Measurements from ENCODE around the gene CCDC188.

CCDC188 gene

GRCh38 chr22:20147237-20147988, 3.4 kb downstream of the CCDC188 start:
- no peak for DNase-seq (ENCODE audit: low spot score)

- DNase-seq (ENCODE audit: low spot score) = no peak
These were observed 4.1 kb downstream of the CCDC188 start for GRCh38 chr22:20146777-20147176.

GRCh38 chr22:20145832-20146223, 5.0 kb downstream of the CCDC188 start:
- no peak for DNase-seq (ENCODE audit: low spot score)

GRCh38 chr22:20145206-20145831, 5.5 kb downstream of the CCDC188 start:
- DNase-seq (ENCODE audit: low spot score) = no peak

GRCh38 chr22:20143883-20144665, 6.8 kb downstream of the CCDC188 start:
- DNase-seq (ENCODE audit: low spot score) = no peak

- DNase-seq (ENCODE audit: low spot score) = no peak
These were observed 7.9 kb downstream of the CCDC188 start for GRCh38 chr22:20142711-20143621.

- no peak for DNase-seq (ENCODE audit: low spot score)
These were observed 9.4 kb downstream of the CCDC188 start for GRCh38 chr22:20141186-20142077.

- no peak for DNase-seq (ENCODE audit: low spot score)
These were observed 10.3 kb downstream of the CCDC188 start for GRCh38 chr22:20140521-20140964.

- DNase-seq (ENCODE audit: low spot score) = no peak
These were observed 10.8 kb downstream of the CCDC188 start for GRCh38 chr22:20140107-20140445.

- no peak for DNase-seq (ENCODE audit: low spot score)
These were observed 11.3 kb downstream of the CCDC188 start for GRCh38 chr22:20139391-20140106.

- no peak for DNase-seq (ENCODE audit: low spot score)
These were observed 12.0 kb downstream of the CCDC188 start for GRCh38 chr22:20138868-20139267.

- DNase-seq (ENCODE audit: low spot score) = no peak
These were observed 12.5 kb downstream of the CCDC188 start for GRCh38 chr22:20138417-20138738.

- no peak for DNase-seq (ENCODE audit: low spot score)
These were observed 13.0 kb downstream of the CCDC188 start for GRCh38 chr22:20137671-20138416.

GRCh38 chr22:20137113-20137512, 13.7 kb downstream of the CCDC188 start:
- DNase-seq (ENCODE audit: low spot score) = no peak

- DNase-seq (ENCODE audit: low spot score) = no peak
These were observed 14.3 kb downstream of the CCDC188 start for GRCh38 chr22:20136603-20136873.

- DNase-seq (ENCODE audit: low spot score) = no peak
These were observed 14.9 kb downstream of the CCDC188 start for GRCh38 chr22:20135806-20136602.

- no peak for DNase-seq (ENCODE audit: low spot score)
These were observed 15.6 kb downstream of the CCDC188 start for GRCh38 chr22:20135265-20135664.

GRCh38 chr22:20133930-20134549, 16.8 kb downstream of the CCDC188 start:
- no peak for DNase-seq (ENCODE audit: low spot score)
